KG1 (cell line): ENCODE results near the gene WASF3.

Source experiments
- DNase-seq: peaks from one replicate; lab custom pipeline; 2025; lab: John Stamatoyannopoulos, UW

Gene WASF3

GRCh38 chr13:26682606-26683005 is 125.1 kb downstream of the WASF3 start:
- no peak for DNase-seq

- DNase-seq, result no peak
Measured at GRCh38 chr13:26685606-26686005, 128.1 kb downstream of the WASF3 start.

- DNase-seq, result no peak
Measured at GRCh38 chr13:26686285-26686684, 128.8 kb downstream of the WASF3 start.

GRCh38 chr13:26688286-26688685 is 130.8 kb downstream of the WASF3 start:
- no peak for DNase-seq

GRCh38 chr13:26688980-26689379 is 131.5 kb downstream of the WASF3 start:
- DNase-seq, result no peak

- no peak for DNase-seq
Measured at GRCh38 chr13:26693749-26694463, 136.4 kb downstream of the WASF3 start.

GRCh38 chr13:26694609-26695359 is 137.3 kb downstream of the WASF3 start:
- no peak for DNase-seq

- DNase-seq, result no peak
Measured at GRCh38 chr13:26695360-26695705, 137.8 kb downstream of the WASF3 start.

GRCh38 chr13:26695891-26696311 is 138.4 kb downstream of the WASF3 start:
- no peak for DNase-seq

- no peak for DNase-seq
Measured at GRCh38 chr13:26697069-26697955, 139.8 kb downstream of the WASF3 start.

GRCh38 chr13:26698392-26699196 is 141.1 kb downstream of the WASF3 start:
- peak; percentile 52 for DNase-seq

- no peak for DNase-seq
Measured at GRCh38 chr13:26699197-26699490, 141.7 kb downstream of the WASF3 start.

GRCh38 chr13:26705536-26705935 is 148.1 kb downstream of the WASF3 start:
- no peak for DNase-seq

GRCh38 chr13:26706381-26706780 is 148.9 kb downstream of the WASF3 start:
- DNase-seq, result no peak

GRCh38 chr13:26707122-26708006 is 149.9 kb downstream of the WASF3 start:
- peak; percentile 28 for DNase-seq

- DNase-seq, result no peak
Measured at GRCh38 chr13:26708007-26708297, 150.5 kb downstream of the WASF3 start.

GRCh38 chr13:26709461-26709860 is 152.0 kb downstream of the WASF3 start:
- no peak for DNase-seq

GRCh38 chr13:26710166-26710565 is 152.7 kb downstream of the WASF3 start:
- no peak for DNase-seq

- DNase-seq, result no peak
Measured at GRCh38 chr13:26711211-26711610, 153.7 kb downstream of the WASF3 start.

GRCh38 chr13:26713341-26713740 is 155.9 kb downstream of the WASF3 start:
- no peak for DNase-seq

GRCh38 chr13:26716984-26717383 is 159.5 kb downstream of the WASF3 start:
- no peak for DNase-seq
